ENCODE measurements around the gene ABCC1.

Gene ABCC1

GRCh38 chr16:16182918-16183317 lies 233.5 kb downstream of the ABCC1 start:
- DNase-seq, result no peak
- peaks cover 18% of the 10 kb centered on the region for H3K9me3 Mint-ChIP-seq

GRCh38 chr16:16183562-16183961 lies 234.1 kb downstream of the ABCC1 start:
- Mint-ChIP-seq H3K36me3 (ENCODE audit: low read depth) (peaks cover 14% of the 10 kb centered on the region), H3K27me3 (ENCODE audit: low read depth, poor library complexity) (no peaks in the 10 kb centered on the region), H3K4me3 (no peak overlapping the region), H3K9me3 (peaks cover 14% of the 10 kb centered on the region), H3K4me1 (peaks cover 28% of the 10 kb centered on the region), H3K27ac (no peak overlapping the region)
- no peak for DNase-seq
- no peak for TF ChIP-seq CTCF (IDR thresholded peaks at IDR 0.05)

More at GRCh38 chr16:16182918-16183317, 233.5 kb downstream of the ABCC1 start:
- Mint-ChIP-seq H3K4me3 (no peak overlapping the region), H3K4me1 (peaks cover 28% of the 10 kb centered on the region), H3K27ac (no peak overlapping the region), H3K27me3 (ENCODE audit: low read depth, poor library complexity) (no peaks in the 10 kb centered on the region), H3K36me3 (ENCODE audit: low read depth) (peaks cover 18% of the 10 kb centered on the region)
- no peak for TF ChIP-seq CTCF (IDR thresholded peaks at IDR 0.05)

GRCh38 chr16:16184594-16184993 lies 235.2 kb downstream of the ABCC1 start:
- no peak for DNase-seq
- Mint-ChIP-seq H3K36me3 (ENCODE audit: low read depth) (peaks cover 7% of the 10 kb centered on the region), H3K27me3 (ENCODE audit: low read depth, poor library complexity) (no peaks in the 10 kb centered on the region), H3K4me1 (peaks cover 28% of the 10 kb centered on the region), H3K9me3 (peaks cover 8% of the 10 kb centered on the region), H3K27ac (no peak overlapping the region), H3K4me3 (no peak overlapping the region)
- TF ChIP-seq CTCF (IDR thresholded peaks at IDR 0.05), result no peak

GRCh38 chr16:16185095-16185494 lies 235.7 kb downstream of the ABCC1 start:
- H3K9me3 Mint-ChIP-seq, result peaks cover 3% of the 10 kb centered on the region
- peaks cover 28% of the 10 kb centered on the region for H3K4me1 Mint-ChIP-seq
- no peak for TF ChIP-seq CTCF (IDR thresholded peaks at IDR 0.05)
- peaks cover 4% of the 10 kb centered on the region for H3K36me3 Mint-ChIP-seq (ENCODE audit: low read depth)
- H3K27me3 Mint-ChIP-seq (ENCODE audit: low read depth, poor library complexity), result no peaks in the 10 kb centered on the region
- DNase-seq, result no peak
- H3K4me3 Mint-ChIP-seq, result no peak overlapping the region
- H3K27ac Mint-ChIP-seq, result no peak overlapping the region

- TF ChIP-seq CTCF (IDR thresholded peaks at IDR 0.05), result no peak
- no peak overlapping the region for H3K4me3 Mint-ChIP-seq
- H3K4me1 Mint-ChIP-seq, result peaks cover 22% of the 10 kb centered on the region
- H3K9me3 Mint-ChIP-seq, result no peaks in the 10 kb centered on the region
- no peaks in the 10 kb centered on the region for H3K27me3 Mint-ChIP-seq (ENCODE audit: low read depth, poor library complexity)
- H3K27ac Mint-ChIP-seq, result no peak overlapping the region
- DNase-seq, result no peak
- H3K36me3 Mint-ChIP-seq (ENCODE audit: low read depth), result no peaks in the 10 kb centered on the region
These were observed 237.4 kb downstream of the ABCC1 start for GRCh38 chr16:16186820-16187219.

- Mint-ChIP-seq H3K27ac (no peak overlapping the region), H3K36me3 (ENCODE audit: low read depth) (no peaks in the 10 kb centered on the region), H3K27me3 (ENCODE audit: low read depth, poor library complexity) (no peaks in the 10 kb centered on the region), H3K9me3 (no peaks in the 10 kb centered on the region), H3K4me3 (no peak overlapping the region), H3K4me1 (peaks cover 22% of the 10 kb centered on the region)
- no peak for DNase-seq
- no peak for TF ChIP-seq CTCF (IDR thresholded peaks at IDR 0.05)
These were observed 239.4 kb downstream of the ABCC1 start for GRCh38 chr16:16188827-16189226.

All from nephron progenitor cell (in vitro differentiated cells).